ENCODE data around the gene B4GALT3. TPM values are rescaled to one million over a fixed set of nuclear protein-coding genes. Genes with fewer than 3 reads are reported as not detected.

The B4GALT3 gene
- total and polyA plus RNA-seq, 2 of the 4 experiments (the other 2 are of a cell fraction) = 19.9 to 36.0 TPM

DNA sequence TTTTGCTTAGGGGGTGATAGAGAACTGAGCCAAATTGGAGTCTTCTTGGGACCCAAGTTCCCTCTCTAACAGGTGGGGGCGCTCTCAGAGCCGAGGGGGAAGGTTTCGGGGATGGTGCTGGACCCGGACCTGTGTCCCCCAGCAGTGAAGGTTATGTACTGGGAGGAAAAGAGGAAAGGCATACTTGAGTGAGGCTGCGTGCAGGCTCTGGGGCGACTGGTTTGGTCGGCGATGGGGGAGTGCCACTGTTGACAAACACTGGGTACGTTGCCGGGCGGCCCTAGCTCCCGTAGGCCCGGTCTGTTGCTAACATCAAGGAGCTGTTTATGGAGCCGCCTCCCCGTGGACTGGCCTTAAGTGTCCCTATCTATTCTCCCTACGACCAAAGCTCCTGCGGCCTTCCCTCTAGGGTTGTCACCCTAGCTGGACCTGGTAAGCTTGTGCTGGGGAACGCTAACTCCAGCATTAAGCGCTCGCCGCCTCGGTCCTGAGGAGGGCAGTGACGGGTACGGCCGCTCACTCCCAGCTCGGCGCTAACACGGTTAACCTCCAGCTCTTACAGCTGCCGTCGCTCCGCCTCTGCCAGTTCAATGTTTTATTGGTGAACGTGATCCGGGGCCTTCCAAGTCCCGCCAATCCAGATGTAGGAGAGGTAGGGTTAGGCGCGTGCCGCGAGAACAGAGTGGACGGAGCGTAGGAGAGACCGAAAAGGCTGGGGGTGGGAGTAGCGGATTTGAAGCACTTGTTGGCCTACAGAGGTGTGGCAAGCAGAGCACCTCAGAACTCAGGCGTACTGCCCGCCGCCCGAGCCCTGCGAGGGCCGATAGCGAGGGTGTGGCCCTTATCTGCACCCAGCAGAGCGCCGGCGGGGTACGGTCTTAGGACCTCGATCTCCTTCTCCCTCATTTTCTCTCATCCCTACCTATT lies 11.3 kb downstream of the B4GALT3 start, which contains the start of gene PPOX (continued):
- TF ChIP-seq, protein P1, sequence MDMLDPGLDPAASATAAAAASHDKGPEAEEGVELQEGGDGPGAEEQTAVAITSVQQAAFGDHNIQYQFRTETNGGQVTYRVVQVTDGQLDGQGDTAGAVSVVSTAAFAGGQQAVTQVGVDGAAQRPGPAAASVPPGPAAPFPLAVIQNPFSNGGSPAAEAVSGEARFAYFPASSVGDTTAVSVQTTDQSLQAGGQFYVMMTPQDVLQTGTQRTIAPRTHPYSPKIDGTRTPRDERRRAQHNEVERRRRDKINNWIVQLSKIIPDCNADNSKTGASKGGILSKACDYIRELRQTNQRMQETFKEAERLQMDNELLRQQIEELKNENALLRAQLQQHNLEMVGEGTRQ (IDR thresholded peaks at IDR 0.05; ENCODE audit: low read depth, low read length) = peak; percentile 79

DNA sequence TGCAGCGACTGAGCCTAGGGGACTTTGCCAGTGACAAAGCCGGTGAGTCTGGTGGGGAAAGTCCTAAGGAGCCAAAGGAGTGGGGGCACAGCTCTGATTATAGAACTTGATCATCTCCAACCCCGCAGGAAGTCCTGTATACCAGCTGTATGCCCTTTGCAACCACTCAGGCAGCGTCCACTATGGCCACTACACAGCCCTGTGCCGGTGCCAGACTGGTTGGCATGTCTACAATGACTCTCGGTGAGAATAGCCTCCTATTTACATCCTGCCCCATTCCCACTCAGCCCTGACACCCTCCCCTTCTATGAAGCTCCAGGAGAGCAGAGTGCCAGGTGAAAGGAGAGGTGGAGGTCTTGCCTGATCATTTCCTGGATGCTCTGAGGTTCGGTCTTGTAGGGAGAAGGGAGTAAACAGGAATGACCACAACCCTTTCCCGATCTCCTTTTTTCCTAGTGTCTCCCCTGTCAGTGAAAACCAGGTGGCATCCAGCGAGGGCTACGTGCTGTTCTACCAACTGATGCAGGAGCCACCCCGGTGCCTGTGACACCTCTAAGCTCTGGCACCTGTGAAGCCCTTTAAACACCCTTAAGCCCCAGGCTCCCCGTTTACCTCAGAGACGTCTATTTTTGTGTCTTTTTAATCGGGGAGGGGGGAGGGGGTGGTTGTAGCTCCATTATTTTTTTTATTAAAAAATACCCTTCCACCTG lies 12.3 kb downstream of the B4GALT3 start:
- no TSS peak for BruUV-seq (replicated peaks)
- in situ Hi-C loops (cut with MboI; ENCODE audit: low sequenced_read_pairs) = no loop called here
- H3K4me1 ChIP-seq (ENCODE audit: control insufficient read depth, insufficient read depth, low read length) = peaks cover 5% of the 10 kb centered on the region
- H3K9me1 ChIP-seq (ENCODE audit: insufficient read depth, low read length) = peaks cover 9% of the 10 kb centered on the region
- H3K56ac ChIP-seq (ENCODE audit: extremely low read depth, insufficient read depth, low read length) = no peak overlapping the region
- H2AFZ ChIP-seq (replicated peaks; ENCODE audit: low read length, poor library complexity) = no peak overlapping the region
- intact Hi-C loops (cut with micrococcal nuclease) = no loop called here
- ChIA-PET CTCF (interaction anchor here (0.6 to 2.2 kb wide), 4 partner anchors 12 to 105 kb away, joined by 3 to 5 read pairs (median 4); partner anchors contain the start of genes B4GALT3 and TOMM40L), POLR2A (ENCODE audit: unreplicated experiment) (no interaction called here)
- H4K8ac ChIP-seq (ENCODE audit: low read depth in 2 of 2, low read length in 2 of 2) = no peak overlapping the region
- no peak overlapping the region for H4K5ac ChIP-seq (ENCODE audit: low read depth, low read length)
- no peak overlapping the region for H2BK120ac ChIP-seq (ENCODE audit: low read depth, low read length)
- H2AK5ac ChIP-seq (ENCODE audit: low read depth, low read length) = no peak overlapping the region
- H3K27ac ChIP-seq (ENCODE audit: insufficient read depth, low read length) = no peak overlapping the region
- peak overlapping the region; percentile 89; the same call in 1 of the 2 replicates for H3K4me2 ChIP-seq (ENCODE audit: low read depth, low read length)
- no peak overlapping the region for H2AK9ac ChIP-seq (replicated peaks; ENCODE audit: low read depth, low read length, poor library complexity)
- H3K27me3 ChIP-seq (ENCODE audit: control insufficient read depth, insufficient read depth, low read length) = no peaks in the 10 kb centered on the region
- no peak for ATAC-seq (ENCODE audit: low read depth)
- peak overlapping the region; percentile 60; the same call in 1 of the 2 replicates for H3K9ac ChIP-seq (ENCODE audit: low read depth, low read length)
- no peak overlapping the region for H3K23ac ChIP-seq (ENCODE audit: low read depth, low read length)
- no peak overlapping the region for H3K18ac ChIP-seq (ENCODE audit: low read depth, low read length)
- dilution Hi-C loops (cut with HindIII; ENCODE audit: low sequenced_read_pairs, unreplicated experiment) = no loop called here
- H4K20me1 ChIP-seq (ENCODE audit: insufficient read depth, low read length) = no peaks in the 10 kb centered on the region
- H3K4ac ChIP-seq (ENCODE audit: low read depth, low read length) = no peak overlapping the region
- no peak overlapping the region for H2BK5ac ChIP-seq (ENCODE audit: low read depth, low read length, poor library complexity, severe bottlenecking)
- no peak overlapping the region for H2BK20ac ChIP-seq (ENCODE audit: low read depth, low read length)
- DNase-seq = no peak
- H3K14ac ChIP-seq (replicated peaks; ENCODE audit: low read depth, low read length) = no peak overlapping the region
- no peak overlapping the region for H4K91ac ChIP-seq (ENCODE audit: insufficient read depth, low read depth, low read length)
- H3K9me3 ChIP-seq (ENCODE audit: control insufficient read depth, insufficient read depth, low read length) = no peaks in the 10 kb centered on the region
- peaks cover 13 to 29% of the 10 kb centered on the region in 2 experiments for H3K79me1 ChIP-seq (ENCODE audit: low read depth in 1 of 2, low read length in 2 of 2)
- no peak overlapping the region for H3K4me3 ChIP-seq (ENCODE audit: insufficient read depth, low read depth, low read length)
- WGBS, 2 experiments (ENCODE audit: extremely low coverage in 2 of 2, insufficient read length in 1 of 2) = 91% methylated on average over 5 of the region's 14 CpGs; no CpG with 5 or more reads in 1 of the 2 experiments
- H3K36me3 ChIP-seq (ENCODE audit: control insufficient read depth, insufficient read depth, low read length) = peaks cover 30% of the 10 kb centered on the region
- no peak overlapping the region for H2BK15ac ChIP-seq (ENCODE audit: low read depth, low read length)
- no peak for TF ChIP-seq MXI1 (IDR thresholded peaks at IDR 0.05; ENCODE audit: borderline replicate concordance, low read depth, low read length)
- no peak for TF ChIP-seq RCOR1 (IDR thresholded peaks at IDR 0.05; ENCODE audit: insufficient replicate concordance, low read length)
- no peak for TF ChIP-seq SMC3 (IDR thresholded peaks at IDR 0.05; ENCODE audit: low read depth, low read length)
- TF ChIP-seq BHLHE40 (IDR thresholded peaks at IDR 0.05; ENCODE audit: low read depth, low read length) = no peak
- TF ChIP-seq RAD21 (IDR thresholded peaks at IDR 0.05; ENCODE audit: low read length) = no peak
- TF ChIP-seq ELK1 (IDR thresholded peaks at IDR 0.05; ENCODE audit: borderline replicate concordance, low read depth, low read length) = no peak
- TF ChIP-seq POLR2A (IDR thresholded peaks at IDR 0.05; ENCODE audit: low read depth, low read length) = no peak
- TF ChIP-seq CEBPB (IDR thresholded peaks at IDR 0.05; ENCODE audit: low read depth, low read length) = no peak
- no peak for TF ChIP-seq NFE2L2 (IDR thresholded peaks at IDR 0.05; ENCODE audit: low read depth, low read length)
- no peak for TF ChIP-seq FOS (IDR thresholded peaks at IDR 0.05; ENCODE audit: low read depth, low read length)
- TF ChIP-seq, protein P1 (IDR thresholded peaks at IDR 0.05; ENCODE audit: low read depth, low read length) = no peak

All from IMR-90 (cell line).